Astrocyte (in vitro differentiated cells and primary cell): ENCODE results near the gene ULK4. TPM values are rescaled to one million over a fixed set of nuclear protein-coding genes. Genes with fewer than 3 reads are reported as not detected.

Source experiments
- DNase-seq: peaks from one replicate; pipeline ENCODE4 v3.0.0-alpha.2; 2010; ENCODE audit warnings: low read depth
- FAIRE-seq: peaks from 2 replicates; lab custom pipeline; 2011; peaks lifted over from hg19 to GRCh38; lab: Jason Lieb, UNC
- H2AFZ ChIP-seq: 2 replicates; pipeline ENCODE4 v1.6.0; 2012; ENCODE audit warnings: low read depth, low read length, inconsistent platforms
- H3K27ac ChIP-seq: 2 replicates; pipeline ENCODE4 v1.5.1; 2011; ENCODE audit warnings: low read depth, low read length, inconsistent platforms
- H3K27me3 ChIP-seq: 2 replicates; pipeline ENCODE4 v1.6.0; 2011; ENCODE audit warnings: low read length, inconsistent platforms; ENCODE audit not compliant: insufficient read depth
- H3K36me3 ChIP-seq: 2 replicates; pipeline ENCODE4 v1.5.1; 2011; ENCODE audit warnings: low read length, inconsistent platforms; ENCODE audit not compliant: insufficient read depth
- H3K4me1 ChIP-seq: 2 replicates; pipeline ENCODE4 v1.5.1; 2011; ENCODE audit warnings: low read length, inconsistent platforms; ENCODE audit not compliant: insufficient read depth
- H3K4me2 ChIP-seq: 2 replicates; pipeline ENCODE4 v1.6.0; 2012; ENCODE audit warnings: low read length, inconsistent platforms
- H3K4me3 ChIP-seq: 2 replicates; pipeline ENCODE4 v1.5.1; 2011; ENCODE audit warnings: low read depth, mild to moderate bottlenecking, low read length, inconsistent platforms; ENCODE audit not compliant: insufficient read depth
- H3K79me2 ChIP-seq: 2 replicates; pipeline ENCODE4 v1.6.0; 2012; ENCODE audit warnings: mild to moderate bottlenecking, low read length, inconsistent platforms; ENCODE audit not compliant: insufficient read depth
- H3K9ac ChIP-seq: 2 replicates; pipeline ENCODE4 v1.6.0; 2012; ENCODE audit warnings: mild to moderate bottlenecking, low read length, inconsistent platforms
- H3K9me3 ChIP-seq: 2 replicates; pipeline ENCODE4 v1.5.1; 2012; ENCODE audit warnings: low read depth, mild to moderate bottlenecking, low read length, inconsistent platforms; ENCODE audit not compliant: insufficient read depth
- H4K20me1 ChIP-seq: 2 replicates; pipeline ENCODE4 v1.6.0; 2012; ENCODE audit warnings: low read length, inconsistent platforms; ENCODE audit not compliant: insufficient read depth
- H3K27ac Mint-ChIP-seq: one replicate; pipeline ENCODE4 v1.8.0; 2021; ENCODE audit warnings: mild to moderate bottlenecking, mixed read lengths; ENCODE audit not compliant: unreplicated experiment
- H3K27me3 Mint-ChIP-seq: one replicate; pipeline ENCODE4 v1.8.0; 2021; ENCODE audit warnings: low read depth, mixed read lengths; ENCODE audit not compliant: unreplicated experiment
- H3K36me3 Mint-ChIP-seq: one replicate; pipeline ENCODE4 v1.8.0; 2021; ENCODE audit warnings: low read depth, mixed read lengths; ENCODE audit not compliant: unreplicated experiment
- H3K4me1 Mint-ChIP-seq: one replicate; pipeline ENCODE4 v1.8.0; 2021; ENCODE audit warnings: low read depth, mixed read lengths; ENCODE audit not compliant: unreplicated experiment
- H3K4me3 Mint-ChIP-seq: one replicate; pipeline ENCODE4 v1.8.0; 2021; ENCODE audit warnings: mild to moderate bottlenecking, moderate library complexity, mixed read lengths; ENCODE audit not compliant: unreplicated experiment
- H3K9me3 Mint-ChIP-seq: one replicate; pipeline ENCODE4 v1.8.0; 2021; ENCODE audit warnings: mild to moderate bottlenecking, mixed read lengths; ENCODE audit not compliant: unreplicated experiment
- EZH2 ChIP-seq: IDR thresholded peaks from 2 replicates; pipeline ENCODE4 v1.6.1; 2012; ENCODE audit warnings: mild to moderate bottlenecking, low read length, inconsistent platforms; ENCODE audit not compliant: insufficient read depth
- total RNA-seq: library from RNA; stranded (reverse); gene quantifications from 2 replicates; pipeline ENCODE4 v1.2.1, GENCODE V29; 2021
- TF ChIP-seq, protein P1 (sequence below): IDR thresholded peaks from 2 replicates; pipeline ENCODE4 v1.5.1; 2011; ENCODE audit warnings: low read depth, mild to moderate bottlenecking, inconsistent platforms, low read length, moderate library complexity; ENCODE audit not compliant: insufficient read depth

ULK4 gene
- total RNA-seq, 1 donor from 2014 or later, result 6.6 TPM

DNA sequence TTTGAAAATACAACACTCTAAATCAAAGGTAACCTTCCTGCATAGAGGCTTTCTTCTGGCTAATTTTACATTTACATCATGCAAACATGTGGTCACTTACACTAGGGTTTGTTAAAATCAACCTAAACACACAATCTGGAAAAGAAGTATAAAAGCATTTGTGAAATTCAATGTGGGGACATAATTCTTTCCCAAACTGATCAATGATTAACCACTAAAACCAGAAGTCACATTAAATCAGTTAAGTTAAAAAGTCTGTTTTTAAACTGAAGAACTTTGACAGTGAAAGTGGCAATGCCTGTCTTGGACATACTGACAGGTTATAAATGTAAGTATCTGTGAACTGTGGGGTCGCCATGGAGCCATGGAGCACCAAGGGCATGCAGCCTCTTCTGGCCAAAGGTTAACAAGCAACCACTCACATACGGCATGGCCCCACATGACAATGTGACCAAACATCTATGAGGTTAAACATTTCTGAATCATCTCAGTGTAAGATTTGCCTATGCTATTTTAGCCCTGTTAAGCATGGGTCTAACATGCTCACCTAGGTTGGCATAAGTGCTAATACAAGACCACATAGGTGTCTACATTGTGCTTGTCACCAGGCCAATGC lies 484.4 kb downstream of the ULK4 start:
- no peak overlapping the region for H3K4me3 ChIP-seq
- Mint-ChIP-seq H3K27me3 (no peaks in the 10 kb centered on the region), H3K4me1 (no peaks in the 10 kb centered on the region)

DNA sequence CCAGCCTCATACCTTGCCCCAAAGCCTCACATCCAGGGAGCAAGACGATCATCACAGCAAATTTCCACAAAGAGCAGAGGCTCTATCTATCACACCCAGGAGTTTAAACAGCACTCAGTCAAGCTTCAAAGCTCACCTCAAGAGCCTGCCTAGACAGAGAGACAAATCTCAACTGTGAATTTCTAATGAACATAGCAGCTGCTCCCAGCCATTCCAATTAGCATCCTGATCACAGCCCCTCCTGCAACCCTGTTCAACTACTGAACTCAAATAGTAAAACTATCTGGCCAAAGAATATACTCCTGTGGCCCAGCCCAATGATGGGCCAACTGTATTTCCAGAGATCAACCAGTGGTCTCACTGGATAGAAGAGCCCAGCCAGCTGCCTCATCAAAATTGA lies 492.8 kb downstream of the ULK4 start:
- H3K27ac Mint-ChIP-seq, result no peak overlapping the region
- Histone ChIP-seq H3K36me3 (no peaks in the 10 kb centered on the region), H3K4me2 (no peak overlapping the region), H3K79me2 (no peaks in the 10 kb centered on the region), H3K4me1 (no peaks in the 10 kb centered on the region), H3K9ac (no peak overlapping the region), H2AFZ (no peak overlapping the region), H4K20me1 (no peaks in the 10 kb centered on the region), H3K4me3 (no peak overlapping the region), H3K27me3 (no peaks in the 10 kb centered on the region), H3K27ac (no peak overlapping the region), H3K9me3 (no peaks in the 10 kb centered on the region)
- no peaks in the 10 kb centered on the region for H3K27me3 Mint-ChIP-seq
- TF ChIP-seq, protein P1, sequence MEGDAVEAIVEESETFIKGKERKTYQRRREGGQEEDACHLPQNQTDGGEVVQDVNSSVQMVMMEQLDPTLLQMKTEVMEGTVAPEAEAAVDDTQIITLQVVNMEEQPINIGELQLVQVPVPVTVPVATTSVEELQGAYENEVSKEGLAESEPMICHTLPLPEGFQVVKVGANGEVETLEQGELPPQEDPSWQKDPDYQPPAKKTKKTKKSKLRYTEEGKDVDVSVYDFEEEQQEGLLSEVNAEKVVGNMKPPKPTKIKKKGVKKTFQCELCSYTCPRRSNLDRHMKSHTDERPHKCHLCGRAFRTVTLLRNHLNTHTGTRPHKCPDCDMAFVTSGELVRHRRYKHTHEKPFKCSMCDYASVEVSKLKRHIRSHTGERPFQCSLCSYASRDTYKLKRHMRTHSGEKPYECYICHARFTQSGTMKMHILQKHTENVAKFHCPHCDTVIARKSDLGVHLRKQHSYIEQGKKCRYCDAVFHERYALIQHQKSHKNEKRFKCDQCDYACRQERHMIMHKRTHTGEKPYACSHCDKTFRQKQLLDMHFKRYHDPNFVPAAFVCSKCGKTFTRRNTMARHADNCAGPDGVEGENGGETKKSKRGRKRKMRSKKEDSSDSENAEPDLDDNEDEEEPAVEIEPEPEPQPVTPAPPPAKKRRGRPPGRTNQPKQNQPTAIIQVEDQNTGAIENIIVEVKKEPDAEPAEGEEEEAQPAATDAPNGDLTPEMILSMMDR, result no peak
- TF ChIP-seq EZH2, result no peak
- DNase-seq (no peak), FAIRE-seq (no peak)
- peaks cover 6% of the 10 kb centered on the region for H3K36me3 Mint-ChIP-seq
- peaks cover 2% of the 10 kb centered on the region for H3K4me1 Mint-ChIP-seq
- no peak overlapping the region for H3K4me3 Mint-ChIP-seq
- H3K9me3 Mint-ChIP-seq, result peaks cover 23% of the 10 kb centered on the region

More for the DNA sequence above, 484.4 kb downstream of the ULK4 start:
- no peak overlapping the region for H2AFZ ChIP-seq
- no peaks in the 10 kb centered on the region for H3K9me3 ChIP-seq
- H3K9ac ChIP-seq, result no peak overlapping the region
- DNase-seq (no peak), FAIRE-seq (no peak)
- TF ChIP-seq, protein P1, result no peak
- TF ChIP-seq EZH2, result no peak
- no peaks in the 10 kb centered on the region for H3K27me3 ChIP-seq
- H3K79me2 ChIP-seq, result no peaks in the 10 kb centered on the region
- no peaks in the 10 kb centered on the region for H3K36me3 ChIP-seq
- H3K27ac Mint-ChIP-seq, result no peak overlapping the region
- H4K20me1 ChIP-seq, result no peaks in the 10 kb centered on the region
- peaks cover 11% of the 10 kb centered on the region for H3K9me3 Mint-ChIP-seq
- H3K36me3 Mint-ChIP-seq, result peaks cover 4% of the 10 kb centered on the region
- H3K27ac ChIP-seq, result no peak overlapping the region
- H3K4me2 ChIP-seq, result no peak overlapping the region
- H3K4me1 ChIP-seq, result no peaks in the 10 kb centered on the region
- no peak overlapping the region for H3K4me3 Mint-ChIP-seq

DNA sequence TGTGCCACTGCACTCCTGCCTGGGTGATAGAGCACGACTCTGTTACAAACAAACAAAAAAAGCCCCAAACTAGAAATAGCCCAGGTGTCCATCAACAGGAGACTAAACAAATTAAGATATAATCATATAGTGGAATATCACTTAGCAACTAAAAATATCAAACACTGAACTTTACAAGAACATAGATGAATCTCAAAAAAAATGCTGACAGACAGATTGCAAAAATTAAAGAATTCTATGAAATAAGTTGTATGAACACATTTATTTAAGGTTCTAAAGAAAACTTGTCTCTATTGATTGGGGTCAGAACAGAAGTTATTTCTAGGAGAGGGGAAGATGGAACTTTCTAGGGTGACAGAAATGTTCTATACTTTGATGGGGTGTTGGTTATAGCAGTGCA lies 494.4 kb downstream of the ULK4 start:
- no peak overlapping the region for H3K27ac ChIP-seq
- no peak for DNase-seq
- no peak overlapping the region for H3K9ac ChIP-seq
- no peaks in the 10 kb centered on the region for H3K79me2 ChIP-seq
- no peaks in the 10 kb centered on the region for H4K20me1 ChIP-seq
- H3K9me3 ChIP-seq, result no peaks in the 10 kb centered on the region
- H3K9me3 Mint-ChIP-seq, result peaks cover 15% of the 10 kb centered on the region
- no peaks in the 10 kb centered on the region for H3K27me3 Mint-ChIP-seq
- peaks cover 2% of the 10 kb centered on the region for H3K36me3 Mint-ChIP-seq
- no peaks in the 10 kb centered on the region for H3K27me3 ChIP-seq
- H3K27ac Mint-ChIP-seq, result no peak overlapping the region
- FAIRE-seq, result no peak
- no peaks in the 10 kb centered on the region for H3K36me3 ChIP-seq
- H3K4me3 Mint-ChIP-seq, result no peak overlapping the region
- H3K4me3 ChIP-seq, result no peak overlapping the region
- no peak overlapping the region for H2AFZ ChIP-seq
- no peak for TF ChIP-seq EZH2
- TF ChIP-seq, protein P1, result no peak
- H3K4me2 ChIP-seq, result no peak overlapping the region
- peaks cover 2% of the 10 kb centered on the region for H3K4me1 Mint-ChIP-seq
- no peaks in the 10 kb centered on the region for H3K4me1 ChIP-seq
